Mammary microvascular endothelial cell (primary cell): Measurements from ENCODE around the gene HCAR1. TPM values are rescaled to one million over a fixed set of nuclear protein-coding genes. Genes with fewer than 3 reads are reported as not detected.

ENCODE experiments used
- total RNA-seq: library from RNA; depleted of rRNA; stranded (reverse); fragments of >200 nt; gene quantifications from 2 replicates; pipeline ENCODE4 v1.2.3, GENCODE V29; 2015

HCAR1 gene, protein sequence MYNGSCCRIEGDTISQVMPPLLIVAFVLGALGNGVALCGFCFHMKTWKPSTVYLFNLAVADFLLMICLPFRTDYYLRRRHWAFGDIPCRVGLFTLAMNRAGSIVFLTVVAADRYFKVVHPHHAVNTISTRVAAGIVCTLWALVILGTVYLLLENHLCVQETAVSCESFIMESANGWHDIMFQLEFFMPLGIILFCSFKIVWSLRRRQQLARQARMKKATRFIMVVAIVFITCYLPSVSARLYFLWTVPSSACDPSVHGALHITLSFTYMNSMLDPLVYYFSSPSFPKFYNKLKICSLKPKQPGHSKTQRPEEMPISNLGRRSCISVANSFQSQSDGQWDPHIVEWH
- 0.13 and 0.25 TPM in 2 replicates for total RNA-seq

DNA sequence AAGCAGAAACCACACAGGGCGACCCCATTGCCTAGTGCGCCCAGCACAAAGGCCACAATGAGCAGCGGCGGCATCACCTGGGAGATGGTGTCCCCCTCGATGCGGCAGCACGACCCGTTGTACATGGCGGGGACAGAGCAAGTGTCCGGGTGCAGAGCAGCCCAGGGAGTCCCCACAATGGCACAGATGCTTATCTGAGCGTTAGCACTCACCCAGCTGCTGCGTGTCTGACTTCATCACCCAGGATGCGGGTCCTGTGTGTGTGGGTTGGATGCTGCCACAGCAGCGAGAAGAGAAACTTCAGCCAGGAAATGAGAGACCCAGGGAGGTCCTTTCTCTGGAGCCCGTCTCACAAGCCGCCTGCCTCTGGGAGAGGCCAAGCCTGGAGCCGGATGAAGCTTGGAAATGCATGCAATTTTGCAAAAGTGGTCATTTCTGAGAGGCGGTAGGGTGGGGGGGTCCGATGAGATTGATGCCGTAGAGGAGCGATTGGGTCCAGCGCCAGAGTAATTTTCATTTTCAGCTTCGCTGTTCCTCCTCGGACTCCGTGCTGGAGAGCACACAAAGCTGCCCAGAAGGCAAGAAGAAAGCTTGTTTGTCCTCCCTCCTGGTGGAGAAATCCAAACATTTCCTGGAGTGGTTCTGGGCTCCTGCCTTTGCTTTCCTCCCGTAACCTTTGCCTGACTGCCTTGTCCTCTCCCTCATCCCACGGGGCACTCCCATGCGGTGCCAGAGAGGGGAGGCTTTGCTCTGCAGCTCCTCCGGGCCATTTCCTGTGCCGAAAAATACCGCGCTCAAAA, at the start of gene HCAR1:
HCAR1 (minus strand) TSS at position 630 of the 800 bp plus-strand sequence; CDS start at position 125, 505 bp downstream.

GRCh38 chr12:122752464-122753318, 22.0 kb upstream of the HCAR1 start, which contains the start of gene DENR:
TSS of gene DENR (plus strand) at chr12:122752824. CDS start at chr12:122753702, 878 bp downstream.

GRCh38 chr12:122716658-122717057, 14.0 kb downstream of the HCAR1 start, which contains the start of gene HCAR3:
TSS of gene HCAR3 (minus strand) at chr12:122716811. CDS start at chr12:122716737, 74 bp downstream.

GRCh38 chr12:122702890-122703611, 27.6 kb downstream of the HCAR1 start, which contains the start of gene HCAR2:
TSS of gene HCAR2 (minus strand) at chr12:122703357. CDS start at chr12:122703283, 74 bp downstream.

Other genes starting within 250 kb of the HCAR1 start
- gene ZCCHC8, start 229.9 kb downstream of the HCAR1 start, total RNA-seq, result 15.1 and 15.7 TPM in 2 replicates
- 25.6 and 27.6 TPM in 2 replicates for gene RSRC2, start 203.9 kb downstream of the HCAR1 start, total RNA-seq
- gene KNTC1, start 203.6 kb downstream of the HCAR1 start, total RNA-seq, result 27.9 and 28.7 TPM in 2 replicates
- gene HCAR2, start 27.5 kb downstream of the HCAR1 start, total RNA-seq, result not detected in 2 replicates
- not detected in 2 replicates for gene HCAR3, start 14.0 kb downstream of the HCAR1 start, total RNA-seq
- 36.2 and 42.2 TPM in 2 replicates for gene DENR, start 22.0 kb upstream of the HCAR1 start, total RNA-seq
- gene CCDC62, start 43.7 kb upstream of the HCAR1 start, total RNA-seq, result 0.39 and 0.60 TPM in 2 replicates
- gene HIP1R, start 104.6 kb upstream of the HCAR1 start, total RNA-seq, result 77.3 and 78.7 TPM in 2 replicates
- 44.8 and 51.1 TPM in 2 replicates for gene VPS37B, start 165.3 kb upstream of the HCAR1 start, total RNA-seq
- gene ABCB9, start 235.6 kb upstream of the HCAR1 start, total RNA-seq, result 8.3 and 13.0 TPM in 2 replicates
- 14.6 and 31.4 TPM in 2 replicates for gene OGFOD2, start 244.4 kb upstream of the HCAR1 start, total RNA-seq
- 249 and 324 TPM in 2 replicates for gene ARL6IP4, start 249.8 kb upstream of the HCAR1 start, total RNA-seq